Activated naive CD4-positive, alpha-beta T cell treated with anti-CD3 and anti-CD28 coated beads, Interleukin-2, amount 50 U/mL, for 16 hours (primary cell): ENCODE data around the gene CIB1.
"Not testable (repeated sequence)": the region's sequence is repeated elsewhere in the genome, so short reads cannot be mapped to it uniquely, and the experiment has no call there.

Experiments
- DNase-seq: peaks from one replicate; pipeline ENCODE4 v3.0.0-alpha.2; 2020

The CIB1 gene

GRCh38 chr15:90191344-90191687 is 42.4 kb downstream of the CIB1 start:
- no peak for DNase-seq

- DNase-seq, result no peak
These were observed 43.0 kb downstream of the CIB1 start for GRCh38 chr15:90190606-90191343.

- no peak for DNase-seq
These were observed 43.8 kb downstream of the CIB1 start for GRCh38 chr15:90189781-90190467.

GRCh38 chr15:90188914-90189748 is 44.6 kb downstream of the CIB1 start:
- DNase-seq, result no peak

GRCh38 chr15:90188065-90188464 is 45.7 kb downstream of the CIB1 start:
- DNase-seq, result not testable (repeated sequence)

GRCh38 chr15:90187257-90187868 is 46.4 kb downstream of the CIB1 start:
- no peak for DNase-seq

GRCh38 chr15:90184786-90185704 is 48.7 kb downstream of the CIB1 start:
- DNase-seq, result peak; percentile 58

GRCh38 chr15:90184119-90184785 is 49.5 kb downstream of the CIB1 start:
- DNase-seq, result peak; percentile 27

- no peak for DNase-seq
These were observed 52.0 kb downstream of the CIB1 start for GRCh38 chr15:90181776-90182175.
